Measurements from ENCODE around the gene TEK.
"Not testable (repeated sequence)": the region's sequence is repeated elsewhere in the genome, so short reads cannot be mapped to it uniquely, and the experiment has no call there.

DNA sequence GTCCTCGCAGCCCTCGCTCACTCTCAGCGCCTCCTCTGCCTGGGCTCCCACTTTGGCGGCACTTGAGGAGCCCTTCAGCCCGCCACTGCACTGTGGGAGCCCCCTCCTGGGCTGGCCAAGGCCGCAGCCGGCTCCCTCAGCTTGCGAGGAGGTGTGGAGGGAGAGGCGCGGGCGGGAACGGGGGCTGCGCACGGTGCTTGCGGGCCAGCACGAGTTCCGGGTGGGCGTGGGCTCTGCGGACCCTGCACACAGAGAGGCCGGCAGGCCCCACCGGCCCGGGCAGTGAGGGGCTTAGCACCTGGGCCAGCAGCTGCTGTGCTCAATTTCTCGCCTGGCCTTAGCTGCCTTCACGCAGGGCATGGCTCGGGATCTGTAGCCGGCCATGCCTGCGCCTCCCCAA is 16.5 kb upstream of the TEK start:
- TF ChIP-seq, protein P1, sequence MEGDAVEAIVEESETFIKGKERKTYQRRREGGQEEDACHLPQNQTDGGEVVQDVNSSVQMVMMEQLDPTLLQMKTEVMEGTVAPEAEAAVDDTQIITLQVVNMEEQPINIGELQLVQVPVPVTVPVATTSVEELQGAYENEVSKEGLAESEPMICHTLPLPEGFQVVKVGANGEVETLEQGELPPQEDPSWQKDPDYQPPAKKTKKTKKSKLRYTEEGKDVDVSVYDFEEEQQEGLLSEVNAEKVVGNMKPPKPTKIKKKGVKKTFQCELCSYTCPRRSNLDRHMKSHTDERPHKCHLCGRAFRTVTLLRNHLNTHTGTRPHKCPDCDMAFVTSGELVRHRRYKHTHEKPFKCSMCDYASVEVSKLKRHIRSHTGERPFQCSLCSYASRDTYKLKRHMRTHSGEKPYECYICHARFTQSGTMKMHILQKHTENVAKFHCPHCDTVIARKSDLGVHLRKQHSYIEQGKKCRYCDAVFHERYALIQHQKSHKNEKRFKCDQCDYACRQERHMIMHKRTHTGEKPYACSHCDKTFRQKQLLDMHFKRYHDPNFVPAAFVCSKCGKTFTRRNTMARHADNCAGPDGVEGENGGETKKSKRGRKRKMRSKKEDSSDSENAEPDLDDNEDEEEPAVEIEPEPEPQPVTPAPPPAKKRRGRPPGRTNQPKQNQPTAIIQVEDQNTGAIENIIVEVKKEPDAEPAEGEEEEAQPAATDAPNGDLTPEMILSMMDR (IDR thresholded peaks at IDR 0.05; ENCODE audit: low read depth, low read length), result not testable (repeated sequence)
- not testable (repeated sequence) for TF ChIP-seq POLR2A (IDR thresholded peaks at IDR 0.05; ENCODE audit: extremely low read depth, insufficient read length); MYC (IDR thresholded peaks at IDR 0.05; ENCODE audit: low read depth, low read length)
